DMS153 treated with DMSO at 0.1 percent for 48 hours (cell line): ENCODE results near the gene PHF14.

Source experiments
- DNase-seq: peaks from one replicate; lab custom pipeline; 2025; ENCODE audit not compliant: unreplicated experiment; lab: John Stamatoyannopoulos, UW

The PHF14 gene

GRCh38 chr7:11082121-11082520 is 108.4 kb downstream of the PHF14 start:
- no peak for DNase-seq

GRCh38 chr7:11082552-11083213 is 109.0 kb downstream of the PHF14 start:
- no peak for DNase-seq

DNA sequence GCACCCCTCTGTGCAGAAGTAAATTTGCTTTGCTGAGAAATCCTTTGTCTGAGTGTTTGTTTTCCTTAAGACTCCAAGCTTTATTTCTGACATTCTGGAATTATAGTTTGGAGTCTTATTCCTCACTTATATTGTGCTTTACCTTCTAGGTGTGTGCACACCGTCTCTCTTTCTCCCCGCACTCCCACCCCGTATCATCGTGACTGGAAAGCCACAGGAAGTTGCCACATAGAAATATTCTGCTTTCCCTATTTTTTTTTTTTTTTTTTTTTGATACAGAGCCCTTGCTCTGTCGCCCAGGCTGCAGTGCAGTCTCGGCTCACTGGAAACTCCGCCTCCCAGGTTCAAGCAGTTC is 109.5 kb downstream of the PHF14 start:
- no peak for DNase-seq

DNA sequence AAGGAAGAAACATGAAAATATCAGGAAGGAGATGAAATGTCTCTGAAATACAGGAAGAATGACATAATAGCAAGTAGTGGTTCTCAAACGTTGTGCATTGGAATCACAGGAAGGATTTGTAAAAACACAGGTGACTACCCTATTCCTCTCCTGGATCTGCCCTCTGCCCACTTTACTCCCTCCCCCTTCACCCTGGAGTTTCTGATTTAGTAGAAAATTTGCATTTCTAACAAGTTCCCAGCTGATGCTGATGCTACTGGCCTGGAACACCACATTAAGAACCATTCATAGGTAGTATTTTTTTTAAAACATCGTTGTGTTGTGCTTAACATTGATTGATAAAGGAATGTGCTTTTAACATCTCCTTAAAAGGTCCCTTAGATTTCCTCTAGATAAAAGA is 130.9 kb downstream of the PHF14 start:
- no peak for DNase-seq

GRCh38 chr7:11109659-11110058 is 136.0 kb downstream of the PHF14 start:
- no peak for DNase-seq

DNA sequence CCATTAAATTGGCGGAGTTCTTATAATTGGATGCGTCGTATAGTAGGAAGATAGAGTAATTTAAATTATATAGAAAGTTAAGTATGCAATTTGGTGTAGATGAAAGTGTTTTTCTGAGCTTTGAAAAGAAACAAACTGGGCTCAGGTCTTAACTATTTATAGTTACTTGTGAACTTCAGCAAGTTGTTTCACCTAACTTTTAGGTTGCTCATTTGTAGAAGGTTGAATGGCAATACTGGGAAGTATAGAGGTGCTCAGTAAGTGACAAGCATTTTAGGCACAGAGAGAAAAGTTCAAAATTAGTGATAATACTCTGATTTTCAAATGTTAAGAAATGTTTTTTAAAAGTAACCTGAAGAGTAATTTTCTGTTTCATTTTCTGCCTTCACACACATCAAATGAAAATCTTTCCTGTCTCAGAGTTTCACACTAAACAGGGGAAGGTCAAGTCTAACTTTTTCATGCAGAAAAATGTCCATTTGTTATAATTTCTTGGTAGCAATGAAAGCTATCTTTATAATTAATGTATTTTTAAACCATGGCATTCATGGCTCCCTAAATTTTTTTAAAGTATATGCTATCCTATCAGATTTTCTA is 146.5 kb downstream of the PHF14 start:
- no peak for DNase-seq

DNA sequence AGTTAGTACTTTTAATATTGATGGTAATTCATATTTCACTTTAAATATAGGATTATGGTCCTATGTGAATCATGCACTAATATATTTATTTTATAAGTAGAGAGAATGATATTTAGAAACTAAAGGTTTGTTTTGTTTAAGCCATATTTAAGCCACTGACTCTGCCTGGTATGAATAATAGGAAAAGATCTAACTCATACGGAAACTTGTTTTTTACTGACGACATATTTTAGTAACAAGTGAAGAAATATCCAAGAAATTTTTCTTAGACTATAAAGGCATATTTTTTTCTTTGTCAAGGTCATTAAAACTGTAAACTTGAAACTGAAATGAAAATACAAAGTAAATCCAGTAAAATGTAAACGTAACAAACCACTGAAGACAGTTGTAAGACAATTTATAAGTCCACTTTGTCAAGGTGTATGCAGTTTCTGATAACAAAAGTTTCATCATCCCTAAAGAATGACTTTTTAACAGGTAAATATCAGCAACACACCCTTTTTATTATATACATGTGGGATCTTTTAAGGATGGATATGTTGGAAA is 147.1 kb downstream of the PHF14 start:
- no peak for DNase-seq

- DNase-seq, result no peak
Observed at GRCh38 chr7:11124856-11125559, 151.3 kb downstream of the PHF14 start.

GRCh38 chr7:11127114-11127785 is 153.6 kb downstream of the PHF14 start:
- no peak for DNase-seq

- no peak for DNase-seq
Observed at GRCh38 chr7:11127988-11128387, 154.3 kb downstream of the PHF14 start.

DNA sequence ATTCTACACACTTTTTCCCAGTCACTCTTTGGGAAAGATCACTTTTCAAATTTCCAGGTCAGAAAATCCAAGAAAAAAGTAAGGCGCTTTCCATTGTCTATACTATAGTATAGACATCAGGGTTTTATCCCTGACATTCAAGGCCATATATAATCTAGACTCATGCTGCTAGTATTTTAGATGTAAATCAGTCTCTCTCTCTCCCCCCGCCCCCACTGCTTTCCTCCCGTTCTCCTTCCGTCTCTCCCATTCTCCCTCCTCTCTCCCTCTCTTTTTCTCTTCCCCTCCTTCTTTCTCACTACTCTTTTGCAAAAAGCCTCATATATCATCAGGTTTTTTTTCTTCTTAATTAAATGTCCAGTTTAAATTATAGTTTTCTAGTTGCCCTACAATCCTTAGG is 154.8 kb downstream of the PHF14 start:
- DNase-seq, result no peak

GRCh38 chr7:11130012-11130411 is 156.3 kb downstream of the PHF14 start:
- no peak for DNase-seq

GRCh38 chr7:11130601-11131000 is 156.9 kb downstream of the PHF14 start:
- DNase-seq, result no peak

GRCh38 chr7:11133436-11133959 is 159.8 kb downstream of the PHF14 start:
- DNase-seq, result no peak

DNA sequence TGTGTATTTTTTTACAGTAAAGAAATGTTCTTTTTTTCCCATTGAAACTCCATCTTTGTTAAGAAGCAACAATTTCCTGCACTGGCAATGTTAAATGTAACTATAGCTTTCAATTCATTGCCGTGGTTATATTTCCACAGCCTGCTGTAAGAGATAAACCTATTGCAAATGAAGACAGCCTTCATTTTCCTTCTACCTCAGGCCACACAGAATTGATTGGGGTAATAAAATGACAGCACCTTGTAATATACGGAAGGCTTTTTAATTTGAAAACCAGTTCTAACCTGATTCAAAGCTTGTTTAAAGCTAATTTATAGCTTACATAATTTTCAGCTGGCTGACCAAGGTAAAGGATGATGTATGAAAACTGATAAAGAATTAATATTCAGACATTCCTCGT is 161.9 kb downstream of the PHF14 start:
- no peak for DNase-seq

- no peak for DNase-seq
Observed at GRCh38 chr7:11141541-11141940, 167.9 kb downstream of the PHF14 start.

- DNase-seq, result no peak
Observed at GRCh38 chr7:11153694-11154093, 180.0 kb downstream of the PHF14 start.

DNA sequence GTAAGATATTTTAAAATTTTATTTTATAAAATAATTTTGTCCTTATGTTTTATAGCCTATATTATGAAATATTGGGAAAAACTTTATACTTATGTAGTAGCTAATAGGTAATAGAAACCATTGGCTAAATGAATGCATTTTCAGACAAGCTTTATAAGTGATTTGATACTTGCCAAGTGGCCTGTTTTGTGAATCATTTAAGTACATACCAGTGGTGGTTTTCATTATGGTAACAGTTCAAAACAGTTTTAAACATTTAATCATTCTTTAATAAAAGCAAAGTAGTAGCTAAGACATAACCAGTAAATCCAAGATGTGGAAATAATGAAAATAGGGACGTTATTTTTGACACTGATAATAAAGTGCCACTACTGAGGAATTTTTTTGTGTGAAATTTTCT is 182.2 kb downstream of the PHF14 start:
- no peak for DNase-seq

GRCh38 chr7:11161499-11161898 is 187.8 kb downstream of the PHF14 start:
- DNase-seq, result no peak

DNA sequence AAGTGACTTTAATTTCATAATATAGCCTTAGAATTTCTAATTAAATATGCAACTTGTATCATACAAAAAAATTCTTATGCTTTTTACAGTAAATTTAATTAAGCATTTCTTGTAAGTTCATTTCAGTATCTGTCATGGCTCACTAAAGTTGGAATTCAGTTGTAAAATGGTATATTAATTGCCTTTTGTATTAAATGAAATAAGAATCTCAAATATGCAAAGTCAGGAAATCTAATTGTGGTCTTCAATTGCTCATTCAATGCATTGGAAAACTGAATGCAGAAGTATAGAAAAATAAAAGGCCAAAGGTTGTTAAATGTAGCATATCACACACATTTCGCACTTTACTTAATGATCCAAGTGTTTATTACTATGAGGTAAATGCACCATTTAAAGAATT is 189.5 kb downstream of the PHF14 start:
- no peak for DNase-seq

DNA sequence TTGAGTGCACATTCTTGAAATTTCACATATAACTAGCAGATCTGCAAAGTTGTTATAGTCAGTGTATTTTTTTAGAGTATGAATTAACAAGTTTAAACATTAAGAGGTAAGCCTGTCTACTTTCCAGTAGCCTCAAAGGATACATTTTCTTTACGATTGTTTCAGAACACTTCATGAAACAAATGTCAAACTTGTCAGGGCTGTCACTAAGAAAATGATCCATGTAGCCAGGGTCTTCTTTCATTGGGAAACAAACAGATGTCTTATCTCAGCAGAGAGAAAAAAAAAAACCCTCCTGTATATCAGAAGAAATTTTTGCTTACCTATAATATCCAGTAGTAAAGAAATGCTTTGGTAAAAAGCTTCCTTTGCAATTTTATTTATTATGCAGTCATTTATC is 192.4 kb downstream of the PHF14 start:
- DNase-seq, result no peak
